Measurements from ENCODE around the gene DIDO1. TPM values are rescaled to one million over a fixed set of nuclear protein-coding genes. Genes with fewer than 3 reads are reported as not detected.

Gene DIDO1
- polyA plus RNA-seq, 1 of the 3 experiments (the other 2 are of a cell fraction): 14.7 TPM

DNA sequence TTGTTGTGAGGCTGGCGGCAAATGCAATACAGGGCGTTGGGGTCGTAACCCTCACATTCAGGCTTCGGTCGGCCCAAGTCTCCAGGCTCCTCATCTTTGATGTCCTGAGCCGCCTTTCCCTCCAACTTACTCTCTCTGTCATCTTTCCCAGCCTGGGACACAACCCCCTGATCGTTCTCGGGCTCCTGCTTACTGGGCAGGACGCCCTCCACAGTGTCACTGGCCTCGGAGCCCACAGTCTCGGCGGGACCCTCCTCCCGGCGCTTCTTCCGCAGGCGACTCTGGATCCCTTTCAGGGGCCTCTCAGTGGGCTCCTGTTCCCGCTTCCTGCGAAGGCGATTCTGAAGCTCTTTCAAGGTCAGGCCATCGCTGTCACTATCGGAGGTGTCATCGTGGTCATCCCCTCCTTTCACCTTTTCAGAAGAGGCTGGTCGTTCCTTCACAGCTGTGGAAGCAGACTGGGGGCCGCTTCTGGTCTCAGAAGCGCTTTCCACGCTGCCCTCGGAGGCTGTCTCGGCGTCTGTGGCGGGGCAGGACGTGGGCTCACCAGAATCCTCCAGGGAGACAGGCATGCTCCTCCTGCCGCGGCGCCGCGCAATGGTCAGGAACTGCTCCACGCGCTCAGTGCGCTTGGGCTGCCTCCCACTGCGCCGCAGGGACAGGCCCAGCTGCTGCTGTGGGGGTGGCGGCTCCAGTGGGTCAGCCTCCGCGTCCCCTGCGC, 15.4 kb downstream of the DIDO1 start (continued):
- TF ChIP-seq CTCF (IDR thresholded peaks at IDR 0.05) (no peak), SIN3A (IDR thresholded peaks at IDR 0.05; ENCODE audit: borderline replicate concordance, low read depth, low read length) (no peak)

DNA sequence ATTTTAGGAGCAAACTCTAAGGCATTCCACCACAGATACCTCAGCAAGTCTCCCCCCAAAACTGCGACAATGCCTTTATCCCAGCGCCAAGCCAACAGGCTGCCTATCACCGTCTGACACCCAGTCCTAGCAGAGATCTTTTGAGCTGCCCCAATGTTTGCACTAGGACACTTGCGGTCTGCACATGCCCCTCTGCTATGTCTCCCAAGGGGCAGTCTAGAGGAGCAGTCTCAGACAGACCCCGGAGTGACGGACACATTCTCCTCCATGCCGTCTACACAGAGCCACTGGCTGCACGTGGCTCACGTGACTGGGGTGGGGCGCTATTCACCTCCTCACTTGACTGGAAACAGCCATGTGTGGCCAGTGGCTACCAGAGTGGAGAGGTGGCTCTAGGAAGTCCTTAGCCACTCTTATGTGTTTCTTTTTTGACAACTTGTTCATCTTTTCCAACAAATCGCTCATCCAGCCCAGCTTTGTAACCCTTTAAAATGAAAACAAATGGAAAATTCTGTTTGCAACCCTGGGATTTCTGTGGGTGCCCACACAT, 16.0 kb downstream of the DIDO1 start:
- peaks cover 95% of the 10 kb centered on the region for H4K20me1 ChIP-seq (ENCODE audit: insufficient read depth)
- no peaks in the 10 kb centered on the region for H3K27me3 ChIP-seq (ENCODE audit: insufficient read depth)
- peaks cover 64 to 83% of the 10 kb centered on the region in 2 experiments for H3K36me3 ChIP-seq (replicated peaks in 1 of 2; ENCODE audit: control insufficient read depth in 1 of 2, insufficient read depth in 2 of 2, low read length in 1 of 2)
- H2AFZ ChIP-seq (ENCODE audit: low read depth): no peak overlapping the region
- H3K4me3 ChIP-seq (ENCODE audit: low read depth in 2 of 2, low read length in 1 of 2): no peak overlapping the region
- no peak for DNase-seq
- no peaks in the 10 kb centered on the region for H3K9me2 ChIP-seq
- peaks cover 5 to 10% of the 10 kb centered on the region in 2 experiments; a peak in 2 of 4 replicates for H3K4me1 ChIP-seq (ENCODE audit: control insufficient read depth in 1 of 2, insufficient read depth in 2 of 2, low read depth in 1 of 2, low read length in 1 of 2)
- TF ChIP-seq TAF1 (IDR thresholded peaks at IDR 0.05; ENCODE audit: borderline replicate concordance, low read depth, low read length): no peak
- TF ChIP-seq CHD2 (IDR thresholded peaks at IDR 0.05; ENCODE audit: low read length, partially characterized antibody): no peak
- no peak for TF ChIP-seq TEAD4 (IDR thresholded peaks at IDR 0.05; ENCODE audit: borderline replicate concordance, insufficient read depth)
- TF ChIP-seq USF1 (IDR thresholded peaks at IDR 0.05; ENCODE audit: borderline replicate concordance, low read depth): no peak
- TF ChIP-seq, protein P1, sequence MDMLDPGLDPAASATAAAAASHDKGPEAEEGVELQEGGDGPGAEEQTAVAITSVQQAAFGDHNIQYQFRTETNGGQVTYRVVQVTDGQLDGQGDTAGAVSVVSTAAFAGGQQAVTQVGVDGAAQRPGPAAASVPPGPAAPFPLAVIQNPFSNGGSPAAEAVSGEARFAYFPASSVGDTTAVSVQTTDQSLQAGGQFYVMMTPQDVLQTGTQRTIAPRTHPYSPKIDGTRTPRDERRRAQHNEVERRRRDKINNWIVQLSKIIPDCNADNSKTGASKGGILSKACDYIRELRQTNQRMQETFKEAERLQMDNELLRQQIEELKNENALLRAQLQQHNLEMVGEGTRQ (IDR thresholded peaks at IDR 0.05; ENCODE audit: borderline replicate concordance, low read depth, low read length): no peak
- no peak for TF ChIP-seq GABPA (IDR thresholded peaks at IDR 0.05; ENCODE audit: low read depth)
- TF ChIP-seq YY1 (IDR thresholded peaks at IDR 0.05; ENCODE audit: low read depth): no peak
- WGBS (ENCODE audit: low lambda C conversion rate): 96% methylated on average over 11 of the region's 11 CpGs
- H3K79me2 ChIP-seq (ENCODE audit: insufficient read depth): peaks cover 100% of the 10 kb centered on the region
- H3F3A ChIP-seq (replicated peaks; ENCODE audit: insufficient read depth): peaks cover 17% of the 10 kb centered on the region
- no peak overlapping the region for H3K4me2 ChIP-seq
- no peak overlapping the region for H3K9ac ChIP-seq
- no peaks in the 10 kb centered on the region for H3K9me3 ChIP-seq
- ChIA-PET POLR2A (no interaction called here), CTCF (interaction anchor here (1.1 to 17.1 kb wide), 4 partner anchors 9 to 99 kb away, joined by 3 to 181 read pairs (median 65); partner anchors contain the start of gene DIDO1)
- no peak overlapping the region for H3K27ac ChIP-seq (ENCODE audit: low read depth in 2 of 2, low read length in 1 of 2)
